Stimulated activated CD4-positive, alpha-beta T cell treated with anti-CD3 and anti-CD28 coated beads, Interleukin-4, amount 100 ng/mL, for 1 hour (primary cell): ENCODE measurements around the gene MYCBPAP.

Experiments
- DNase-seq: peaks from one replicate; pipeline ENCODE4 v3.0.0-alpha.2; 2020

The MYCBPAP gene

GRCh38 chr17:50507871-50508572 lies at the start of gene MYCBPAP:
Gene MYCBPAP, plus strand, starts transcription at chr17:50508439. Its CDS starts 236 bp downstream, at chr17:50508675.
- peak; percentile 77 for DNase-seq

GRCh38 chr17:50458701-50459676 lies 49.2 kb upstream of the MYCBPAP start:
- no peak for DNase-seq

- no peak for DNase-seq
These were observed 48.5 kb upstream of the MYCBPAP start for GRCh38 chr17:50459756-50460155.

- DNase-seq: no peak
These were observed 47.3 kb upstream of the MYCBPAP start for GRCh38 chr17:50460831-50461526.

GRCh38 chr17:50461550-50462132 lies 46.6 kb upstream of the MYCBPAP start:
- no peak for DNase-seq

- DNase-seq: no peak
These were observed 45.8 kb upstream of the MYCBPAP start for GRCh38 chr17:50462446-50462845.

- no peak for DNase-seq
These were observed 44.1 kb upstream of the MYCBPAP start for GRCh38 chr17:50464121-50464520.

- no peak for DNase-seq
These were observed 43.5 kb upstream of the MYCBPAP start for GRCh38 chr17:50464736-50465135.

GRCh38 chr17:50465171-50465570 lies 43.1 kb upstream of the MYCBPAP start:
- DNase-seq: no peak

- no peak for DNase-seq
These were observed 42.6 kb upstream of the MYCBPAP start for GRCh38 chr17:50465635-50466034.

- DNase-seq: no peak
These were observed 41.7 kb upstream of the MYCBPAP start for GRCh38 chr17:50466371-50467113.

- DNase-seq: no peak
These were observed 41.0 kb upstream of the MYCBPAP start for GRCh38 chr17:50467114-50467854.

GRCh38 chr17:50467855-50468303 lies 40.4 kb upstream of the MYCBPAP start:
- no peak for DNase-seq

- DNase-seq: no peak
These were observed 39.7 kb upstream of the MYCBPAP start, which contains the start of gene CHAD for GRCh38 chr17:50468304-50469207. Gene CHAD, minus strand, starts transcription at chr17:50468880. Its CDS starts 67 bp downstream, at chr17:50468813.

- DNase-seq: no peak
These were observed 39.0 kb upstream of the MYCBPAP start for GRCh38 chr17:50469208-50469605.

- DNase-seq: no peak
These were observed 38.5 kb upstream of the MYCBPAP start for GRCh38 chr17:50469671-50470305.

GRCh38 chr17:50470426-50470825 lies 37.8 kb upstream of the MYCBPAP start:
- no peak for DNase-seq

GRCh38 chr17:50471009-50471905 lies 37.0 kb upstream of the MYCBPAP start:
- no peak for DNase-seq
